Measurements from ENCODE around the gene ERBIN. TPM values are rescaled to one million over a fixed set of nuclear protein-coding genes. Genes with fewer than 3 reads are reported as not detected.

ERBIN gene
- total and polyA plus RNA-seq, 2 donors (not counting 1 experiment from before 2014, with no cell fraction given) = 69.1 to 127 TPM

DNA sequence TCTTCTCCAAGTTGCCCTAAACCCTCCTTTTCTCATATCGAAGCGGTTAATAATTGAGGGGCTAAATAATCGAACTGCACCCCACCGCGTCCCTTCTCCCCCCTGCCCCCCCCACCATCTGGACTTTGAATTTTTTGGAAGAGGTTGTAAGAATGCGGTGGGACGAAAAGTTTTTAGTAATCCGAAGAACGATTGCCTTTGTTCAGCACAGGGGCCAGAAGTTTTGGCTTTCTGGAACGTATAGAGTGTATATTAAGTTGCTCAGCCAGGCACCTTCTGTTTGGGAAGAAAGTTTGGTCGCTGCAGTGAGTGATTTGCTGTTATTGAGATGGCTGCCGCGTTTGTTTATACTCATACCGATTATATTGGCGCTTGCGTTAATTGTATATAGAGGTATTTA lies 518 bp downstream of the ERBIN start:
- H3K4me3 ChIP-seq (replicated peaks in 1 of 4; ENCODE audit: control extremely low read depth in 1 of 4, insufficient read depth in 1 of 4, low read depth in 3 of 4, low read length in 4 of 4) = peak overlapping the region; percentile 63 to 99 (median 86)
- H3K4me1 ChIP-seq (ENCODE audit: control insufficient read depth, extremely low read depth, insufficient read depth, low read length) = no peaks in the 10 kb centered on the region
- H3K9ac ChIP-seq (ENCODE audit: insufficient read depth, low read length) = peak overlapping the region; percentile 98
- H3K36me3 ChIP-seq (ENCODE audit: control insufficient read depth, insufficient read depth, low read length) = no peaks in the 10 kb centered on the region
- TF ChIP-seq, protein P1, sequence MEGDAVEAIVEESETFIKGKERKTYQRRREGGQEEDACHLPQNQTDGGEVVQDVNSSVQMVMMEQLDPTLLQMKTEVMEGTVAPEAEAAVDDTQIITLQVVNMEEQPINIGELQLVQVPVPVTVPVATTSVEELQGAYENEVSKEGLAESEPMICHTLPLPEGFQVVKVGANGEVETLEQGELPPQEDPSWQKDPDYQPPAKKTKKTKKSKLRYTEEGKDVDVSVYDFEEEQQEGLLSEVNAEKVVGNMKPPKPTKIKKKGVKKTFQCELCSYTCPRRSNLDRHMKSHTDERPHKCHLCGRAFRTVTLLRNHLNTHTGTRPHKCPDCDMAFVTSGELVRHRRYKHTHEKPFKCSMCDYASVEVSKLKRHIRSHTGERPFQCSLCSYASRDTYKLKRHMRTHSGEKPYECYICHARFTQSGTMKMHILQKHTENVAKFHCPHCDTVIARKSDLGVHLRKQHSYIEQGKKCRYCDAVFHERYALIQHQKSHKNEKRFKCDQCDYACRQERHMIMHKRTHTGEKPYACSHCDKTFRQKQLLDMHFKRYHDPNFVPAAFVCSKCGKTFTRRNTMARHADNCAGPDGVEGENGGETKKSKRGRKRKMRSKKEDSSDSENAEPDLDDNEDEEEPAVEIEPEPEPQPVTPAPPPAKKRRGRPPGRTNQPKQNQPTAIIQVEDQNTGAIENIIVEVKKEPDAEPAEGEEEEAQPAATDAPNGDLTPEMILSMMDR (conservative IDR thresholded peaks at IDR 0.05 in 1 of 2, IDR thresholded peaks at IDR 0.05 in 1 of 2; ENCODE audit: low read depth in 1 of 2, low read length in 2 of 2) = no peak
- TF ChIP-seq EZH2 (IDR thresholded peaks at IDR 0.05; ENCODE audit: low read length, missing control alignments) = no peak
- no peaks in the 10 kb centered on the region for H3K9me3 ChIP-seq (ENCODE audit: control insufficient read depth, insufficient read depth, low read depth, low read length)
- DNase-seq (ENCODE audit: low read depth in 2 of 2) = peak in 1 of 2 donors; percentile 30
- H3K79me2 ChIP-seq (ENCODE audit: control insufficient read depth, insufficient read depth, low read length) = peaks cover 54% of the 10 kb centered on the region
- peak overlapping the region; percentile 98 for H3K27ac ChIP-seq (ENCODE audit: insufficient read depth, low read length)
- H3K27me3 ChIP-seq (ENCODE audit: control insufficient read depth, insufficient read depth, low read length) = no peaks in the 10 kb centered on the region
- peaks cover 1% of the 10 kb centered on the region for H4K20me1 ChIP-seq (ENCODE audit: control insufficient read depth, extremely low read depth, insufficient read depth, low read length)
- H3K4me2 ChIP-seq (ENCODE audit: extremely low read depth, insufficient read depth, low read length) = peak overlapping the region; percentile 40
- no peak overlapping the region for H2AFZ ChIP-seq (ENCODE audit: low read length)

DNA sequence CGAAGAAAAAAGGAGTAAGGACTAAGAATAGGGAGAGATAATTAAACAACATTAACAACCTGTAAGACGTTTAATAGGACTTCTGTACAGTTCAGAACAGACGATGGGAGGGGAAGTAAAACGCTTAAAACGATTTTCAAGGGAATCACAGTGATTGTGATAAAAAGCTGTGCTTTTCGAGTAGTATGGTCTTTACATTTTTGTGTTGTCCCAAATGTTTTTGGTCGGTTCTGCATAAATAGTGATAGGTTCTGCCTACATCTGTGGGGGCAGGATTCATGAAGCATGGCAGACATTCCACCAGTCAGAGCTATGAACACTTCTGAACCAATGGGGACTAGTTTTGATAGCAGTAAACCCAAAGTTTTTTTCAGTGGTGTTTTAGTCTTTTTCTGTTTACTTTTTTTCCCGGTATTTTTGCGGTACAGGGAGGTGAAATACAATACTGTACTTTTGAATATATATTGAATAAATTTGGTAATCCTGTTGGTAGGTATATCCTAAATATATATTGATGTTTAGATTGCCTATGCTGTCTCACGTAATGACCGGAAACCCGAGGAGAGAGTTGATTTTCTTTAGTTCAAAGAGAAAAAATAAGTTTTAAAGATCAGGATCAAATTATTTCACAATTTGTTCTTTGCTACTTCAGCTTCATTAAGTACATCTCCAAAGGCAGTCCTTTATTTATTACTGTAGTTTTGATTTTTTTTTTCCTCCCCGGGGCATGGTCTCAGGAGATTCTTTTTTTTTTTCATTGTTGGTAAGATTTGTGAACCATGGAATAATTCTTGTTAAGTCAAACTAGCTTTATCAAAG lies 1.3 kb downstream of the ERBIN start:
- H4K20me1 ChIP-seq (ENCODE audit: control insufficient read depth, extremely low read depth, insufficient read depth, low read length) = peaks cover 1% of the 10 kb centered on the region
- no peaks in the 10 kb centered on the region for H3K9me3 ChIP-seq (ENCODE audit: control insufficient read depth, insufficient read depth, low read depth, low read length)
- H3K27ac ChIP-seq (ENCODE audit: insufficient read depth, low read length) = peak overlapping the region; percentile 98
- peak overlapping the region; percentile 63 to 99 (median 86) for H3K4me3 ChIP-seq (replicated peaks in 1 of 4; ENCODE audit: control extremely low read depth in 1 of 4, insufficient read depth in 1 of 4, low read depth in 3 of 4, low read length in 4 of 4)
- peaks cover 62% of the 10 kb centered on the region for H3K79me2 ChIP-seq (ENCODE audit: control insufficient read depth, insufficient read depth, low read length)
- H3K27me3 ChIP-seq (ENCODE audit: control insufficient read depth, insufficient read depth, low read length) = no peaks in the 10 kb centered on the region
- H2AFZ ChIP-seq (ENCODE audit: low read length) = no peak overlapping the region
- H3K4me1 ChIP-seq (ENCODE audit: control insufficient read depth, extremely low read depth, insufficient read depth, low read length) = no peaks in the 10 kb centered on the region
- peak; percentile 71 to 73 for DNase-seq (ENCODE audit: low read depth in 2 of 2)
- TF ChIP-seq, protein P1 (conservative IDR thresholded peaks at IDR 0.05 in 1 of 2, IDR thresholded peaks at IDR 0.05 in 1 of 2; ENCODE audit: low read depth in 1 of 2, low read length in 2 of 2) = no peak
- no peak for TF ChIP-seq EZH2 (IDR thresholded peaks at IDR 0.05; ENCODE audit: low read length, missing control alignments)
- H3K36me3 ChIP-seq (ENCODE audit: control insufficient read depth, insufficient read depth, low read length) = no peaks in the 10 kb centered on the region
- peak overlapping the region; percentile 84 for H3K4me2 ChIP-seq (ENCODE audit: extremely low read depth, insufficient read depth, low read length)
- peak overlapping the region; percentile 98 for H3K9ac ChIP-seq (ENCODE audit: insufficient read depth, low read length)

DNA sequence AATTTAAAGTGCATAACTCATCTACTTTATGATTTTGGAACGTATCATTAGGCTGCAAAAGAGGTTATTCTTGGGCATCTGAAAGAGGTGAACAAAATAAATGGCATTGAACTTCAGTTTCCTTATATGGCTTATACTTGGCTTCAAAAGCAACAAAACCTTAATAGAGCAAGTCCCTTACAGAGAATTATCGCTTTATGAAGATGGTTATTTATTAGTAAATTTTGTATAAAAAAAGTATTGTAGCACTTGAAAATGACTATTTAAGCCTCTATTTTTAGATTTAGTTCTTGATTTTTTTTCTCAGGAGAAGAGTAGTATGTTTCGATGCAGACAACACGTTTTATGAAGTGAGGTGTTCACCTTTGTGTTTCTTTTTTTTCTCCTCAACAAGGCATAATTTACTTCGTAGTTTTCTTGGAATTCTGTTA lies 2.0 kb downstream of the ERBIN start:
- no peak overlapping the region for H2AFZ ChIP-seq (ENCODE audit: low read length)
- H3K27me3 ChIP-seq (ENCODE audit: control insufficient read depth, insufficient read depth, low read length) = no peaks in the 10 kb centered on the region
- peak overlapping the region; percentile 9 for H3K9ac ChIP-seq (ENCODE audit: insufficient read depth, low read length)
- peak overlapping the region; percentile 84 for H3K4me2 ChIP-seq (ENCODE audit: extremely low read depth, insufficient read depth, low read length)
- H3K79me2 ChIP-seq (ENCODE audit: control insufficient read depth, insufficient read depth, low read length) = peaks cover 68% of the 10 kb centered on the region
- peak overlapping the region; percentile 98 for H3K27ac ChIP-seq (ENCODE audit: insufficient read depth, low read length)
- peak overlapping the region; percentile 63 to 99 (median 86) for H3K4me3 ChIP-seq (replicated peaks in 1 of 4; ENCODE audit: control extremely low read depth in 1 of 4, insufficient read depth in 1 of 4, low read depth in 3 of 4, low read length in 4 of 4)
- no peaks in the 10 kb centered on the region for H3K36me3 ChIP-seq (ENCODE audit: control insufficient read depth, insufficient read depth, low read length)
- H4K20me1 ChIP-seq (ENCODE audit: control insufficient read depth, extremely low read depth, insufficient read depth, low read length) = peaks cover 1% of the 10 kb centered on the region
- H3K4me1 ChIP-seq (ENCODE audit: control insufficient read depth, extremely low read depth, insufficient read depth, low read length) = no peaks in the 10 kb centered on the region
- DNase-seq (ENCODE audit: low read depth in 2 of 2) = peak; percentile 16 to 28
- H3K9me3 ChIP-seq (ENCODE audit: control insufficient read depth, insufficient read depth, low read depth, low read length) = no peaks in the 10 kb centered on the region
- TF ChIP-seq, protein P1 (conservative IDR thresholded peaks at IDR 0.05 in 1 of 2, IDR thresholded peaks at IDR 0.05 in 1 of 2; ENCODE audit: low read depth in 1 of 2, low read length in 2 of 2) = no peak
- no peak for TF ChIP-seq EZH2 (IDR thresholded peaks at IDR 0.05; ENCODE audit: low read length, missing control alignments)

Data from fibroblast of lung (primary cell).